Karpas-422 (cell line): ENCODE data around the gene SPAAR. TPM values are rescaled to one million over a fixed set of nuclear protein-coding genes. Genes with fewer than 3 reads are reported as not detected.

Source experiments
- DNase-seq: peaks from one replicate; pipeline ENCODE4 v3.0.0-alpha.2; 2015
- H2AFZ ChIP-seq: fragments of 200-600 bp; sonication (generic); 2 replicates; pipeline ENCODE4 v1.6.1; 2014; ENCODE audit warnings: antibody characterized with exemption, low read length, mixed read lengths
- H3K27ac ChIP-seq: fragments of 200-600 bp; sonication (generic); 2 replicates; pipeline ENCODE4 v1.5.1; 2014; ENCODE audit warnings: mild to moderate bottlenecking, low read length, moderate library complexity
- H3K27me3 ChIP-seq: fragments of 200-600 bp; sonication (generic); 2 replicates; pipeline ENCODE4 v1.6.1; 2014; ENCODE audit warnings: low read length, mixed read lengths
- H3K36me3 ChIP-seq: fragments of 200-600 bp; sonication (generic); 2 replicates; pipeline ENCODE4 v1.6.1; 2014; ENCODE audit warnings: low read length, mixed read lengths; ENCODE audit not compliant: insufficient read depth
- H3K4me1 ChIP-seq: fragments of 200-600 bp; sonication (generic); 2 replicates; pipeline ENCODE4 v1.6.1; 2014; ENCODE audit warnings: mild to moderate bottlenecking, low read length, mixed read lengths
- H3K4me2 ChIP-seq: fragments of 200-600 bp; sonication (generic); 2 replicates; pipeline ENCODE4 v1.6.1; 2014; ENCODE audit warnings: low read length, low read depth, mild to moderate bottlenecking; ENCODE audit not compliant: poor library complexity, severe bottlenecking
- H3K4me3 ChIP-seq: fragments of 200-600 bp; sonication (generic); 2 replicates; pipeline ENCODE4 v1.5.1; 2014; ENCODE audit warnings: mild to moderate bottlenecking, antibody characterized with exemption, low read length, mixed read lengths
- H3K79me2 ChIP-seq: fragments of 200-600 bp; sonication (generic); 2 replicates; pipeline ENCODE4 v1.6.1; 2014; ENCODE audit warnings: mild to moderate bottlenecking, low read length, mixed read lengths
- H3K9ac ChIP-seq: fragments of 200-600 bp; sonication (generic); 2 replicates; pipeline ENCODE4 v1.6.0; 2014; ENCODE audit warnings: low read length
- H3K9me2 ChIP-seq: fragments of 200-600 bp; sonication (generic), shearing (Covaris generic); replicated peaks from 2 replicates; pipeline ENCODE4 v1.6.0; 2014; ENCODE audit warnings: mild to moderate bottlenecking, low read length, moderate library complexity; ENCODE audit not compliant: insufficient read depth
- H3K9me3 ChIP-seq: fragments of 300-700, 200-600 bp; sonication (generic); 2 replicates; pipeline ENCODE4 v1.6.1; 2014; ENCODE audit warnings: low read length, mixed read lengths
- H4K20me1 ChIP-seq: fragments of 200-600 bp; sonication (generic); 2 replicates; pipeline ENCODE4 v1.6.1; 2014; ENCODE audit warnings: mild to moderate bottlenecking, antibody characterized with exemption, low read length, low read depth; ENCODE audit not compliant: insufficient read depth
- total RNA-seq: library from RNA; depleted of rRNA; stranded (reverse); fragments of >200 nt; shearing (Covaris generic); gene quantifications from 2 replicates; pipeline ENCODE4 v1.2.3, GENCODE V29; 2014; ENCODE audit warnings: low replicate concordance

The SPAAR gene
- total RNA-seq, 1 experiment from 2014 or later: not detected

- H4K20me1 ChIP-seq: no peaks in the 10 kb centered on the region
- H3K27me3 ChIP-seq: no peaks in the 10 kb centered on the region
- H3K79me2 ChIP-seq: no peaks in the 10 kb centered on the region
- no peaks in the 10 kb centered on the region for H3K36me3 ChIP-seq
- H3K9me3 ChIP-seq: no peaks in the 10 kb centered on the region
- no peak within 1 kb of the TSS for H3K4me2 ChIP-seq
- H3K4me1 ChIP-seq: no peaks in the 10 kb centered on the region
- H3K4me3 ChIP-seq: no peak within 1 kb of the TSS
- no peak within 1 kb of the TSS for H2AFZ ChIP-seq
- no peak for DNase-seq
- H3K9me2 ChIP-seq: no peaks in the 10 kb centered on the region
- no peak within 1 kb of the TSS for H3K27ac ChIP-seq
- no peak within 1 kb of the TSS for H3K9ac ChIP-seq
These were observed 3.2 kb upstream of the SPAAR start, which contains the start of gene HRCT1 for GRCh38 chr9:35905912-35906679. Gene HRCT1, plus strand, starts transcription at chr9:35906202. Its CDS starts 86 bp downstream, at chr9:35906288.

DNA sequence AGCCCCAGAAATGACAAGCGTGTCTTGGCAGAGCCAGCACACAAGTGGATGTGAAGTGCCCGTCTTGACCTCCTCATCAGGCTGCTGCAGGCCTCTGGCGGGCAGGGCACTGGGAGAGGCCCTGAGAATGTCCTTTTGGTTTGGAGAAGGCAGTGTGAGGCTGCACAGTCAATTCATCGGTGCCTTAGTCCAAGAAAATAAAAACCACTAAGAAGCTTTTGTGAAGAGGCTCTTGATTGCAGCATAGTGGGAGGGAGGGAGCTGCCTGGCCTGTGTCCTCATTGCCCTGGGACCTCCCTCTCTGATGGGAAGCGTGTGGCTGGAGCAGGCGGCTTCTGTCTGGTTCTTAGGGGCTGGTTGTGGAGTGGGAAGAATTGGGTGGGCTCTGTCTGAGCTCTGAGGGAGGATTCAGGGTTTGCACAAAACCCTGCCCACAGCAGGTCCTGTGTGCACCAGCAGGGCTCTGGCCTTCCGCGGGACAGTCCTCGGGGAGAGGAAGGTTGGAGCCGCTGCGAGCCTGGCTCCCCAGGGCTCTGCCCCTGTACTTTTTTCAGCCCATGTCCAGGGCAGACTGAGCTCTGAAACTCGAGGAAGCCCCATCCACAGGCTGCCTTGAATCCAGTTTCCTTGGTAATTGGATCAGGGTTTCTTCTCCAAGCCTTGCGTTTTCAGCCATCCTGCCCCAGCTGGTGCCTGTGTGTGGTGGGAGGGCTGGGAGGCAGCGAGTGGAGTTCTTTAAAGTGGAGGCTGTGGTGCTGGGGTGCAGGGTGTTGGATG, 2.2 kb upstream of the SPAAR start:
- Histone ChIP-seq H2AFZ (no peak overlapping the region), H3K4me2 (no peak overlapping the region)

GRCh38 chr9:35907711-35908503, 1.4 kb upstream of the SPAAR start:
- Histone ChIP-seq H3K27me3 (no peaks in the 10 kb centered on the region), H2AFZ (no peak overlapping the region), H3K4me2 (no peak overlapping the region), H3K9me2 (no peaks in the 10 kb centered on the region), H3K9ac (no peak overlapping the region), H3K9me3 (no peaks in the 10 kb centered on the region), H3K79me2 (no peaks in the 10 kb centered on the region), H3K4me3 (no peak overlapping the region), H3K36me3 (no peaks in the 10 kb centered on the region), H3K27ac (no peak overlapping the region), H3K4me1 (no peaks in the 10 kb centered on the region), H4K20me1 (no peaks in the 10 kb centered on the region)
- DNase-seq: no peak

More for the DNA sequence above, 2.2 kb upstream of the SPAAR start:
- Histone ChIP-seq H3K27ac (no peak overlapping the region), H3K4me3 (no peak overlapping the region), H3K36me3 (no peaks in the 10 kb centered on the region), H3K9me3 (no peaks in the 10 kb centered on the region), H3K4me1 (no peaks in the 10 kb centered on the region), H3K9me2 (no peaks in the 10 kb centered on the region), H3K79me2 (no peaks in the 10 kb centered on the region), H3K9ac (no peak overlapping the region), H3K27me3 (no peaks in the 10 kb centered on the region), H4K20me1 (no peaks in the 10 kb centered on the region)
- DNase-seq: no peak

- Histone ChIP-seq H3K27ac (no peak overlapping the region), H3K9me2 (no peaks in the 10 kb centered on the region), H4K20me1 (no peaks in the 10 kb centered on the region), H3K4me1 (no peaks in the 10 kb centered on the region), H3K79me2 (no peaks in the 10 kb centered on the region), H3K9ac (no peak overlapping the region), H3K4me2 (no peak overlapping the region), H3K4me3 (no peak overlapping the region), H3K27me3 (no peaks in the 10 kb centered on the region), H2AFZ (no peak overlapping the region), H3K36me3 (no peaks in the 10 kb centered on the region), H3K9me3 (no peaks in the 10 kb centered on the region)
- no peak for DNase-seq
These were observed 675 bp upstream of the SPAAR start for GRCh38 chr9:35908504-35909125.

DNA sequence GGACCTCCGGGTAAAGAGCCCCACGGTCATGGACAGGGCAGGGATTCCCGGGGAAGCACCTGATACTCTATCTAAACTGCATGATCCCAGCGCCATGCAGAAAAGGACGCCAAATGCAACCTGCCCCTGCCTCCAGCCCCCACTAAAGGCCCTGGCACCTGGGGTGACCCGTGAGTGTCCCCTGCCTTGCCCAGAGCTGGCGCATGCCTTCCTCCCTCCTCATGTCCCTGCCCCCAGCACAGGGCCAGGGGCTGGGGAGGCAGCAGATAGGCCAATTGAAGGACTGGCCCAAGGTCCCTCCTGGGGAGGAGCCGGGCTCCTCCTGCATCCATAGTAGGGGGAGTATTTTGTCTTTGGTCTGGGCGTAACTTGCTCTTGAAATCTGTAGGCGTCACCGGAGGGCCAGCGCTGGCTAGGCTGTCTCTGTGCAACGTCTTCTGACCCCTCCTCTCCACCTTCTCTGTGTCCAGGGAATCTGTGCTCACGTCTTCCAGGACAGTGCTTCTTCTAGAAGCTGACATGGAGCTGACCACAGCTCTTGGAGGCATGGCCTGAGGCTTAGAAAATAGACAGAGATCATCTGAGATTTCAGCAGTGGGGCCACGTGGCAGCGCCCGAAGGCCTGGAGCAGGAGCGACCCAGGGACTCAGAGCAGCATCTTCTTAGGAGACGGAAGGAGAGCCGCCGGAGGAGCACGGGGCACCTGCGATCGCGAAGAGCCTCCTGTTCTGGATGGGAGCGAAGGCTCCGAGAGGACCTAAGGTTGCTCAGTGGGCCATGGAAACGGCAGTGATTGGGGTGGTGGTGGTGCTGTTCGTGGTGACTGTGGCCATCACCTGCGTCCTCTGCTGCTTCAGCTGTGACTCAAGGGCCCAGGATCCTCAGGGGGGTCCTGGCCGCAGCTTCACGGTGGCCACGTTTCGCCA, 660 bp downstream of the SPAAR start:
- H3K4me1 ChIP-seq: no peaks in the 10 kb centered on the region
- no peak for DNase-seq
- no peak overlapping the region for H3K4me2 ChIP-seq
- H3K36me3 ChIP-seq: no peaks in the 10 kb centered on the region
- no peaks in the 10 kb centered on the region for H3K9me3 ChIP-seq
- no peaks in the 10 kb centered on the region for H3K27me3 ChIP-seq
- no peak overlapping the region for H2AFZ ChIP-seq
- H3K4me3 ChIP-seq: no peak overlapping the region
- no peaks in the 10 kb centered on the region for H3K9me2 ChIP-seq
- no peak overlapping the region for H3K9ac ChIP-seq
- H3K27ac ChIP-seq: no peak overlapping the region
- no peaks in the 10 kb centered on the region for H4K20me1 ChIP-seq
- H3K79me2 ChIP-seq: no peaks in the 10 kb centered on the region

DNA sequence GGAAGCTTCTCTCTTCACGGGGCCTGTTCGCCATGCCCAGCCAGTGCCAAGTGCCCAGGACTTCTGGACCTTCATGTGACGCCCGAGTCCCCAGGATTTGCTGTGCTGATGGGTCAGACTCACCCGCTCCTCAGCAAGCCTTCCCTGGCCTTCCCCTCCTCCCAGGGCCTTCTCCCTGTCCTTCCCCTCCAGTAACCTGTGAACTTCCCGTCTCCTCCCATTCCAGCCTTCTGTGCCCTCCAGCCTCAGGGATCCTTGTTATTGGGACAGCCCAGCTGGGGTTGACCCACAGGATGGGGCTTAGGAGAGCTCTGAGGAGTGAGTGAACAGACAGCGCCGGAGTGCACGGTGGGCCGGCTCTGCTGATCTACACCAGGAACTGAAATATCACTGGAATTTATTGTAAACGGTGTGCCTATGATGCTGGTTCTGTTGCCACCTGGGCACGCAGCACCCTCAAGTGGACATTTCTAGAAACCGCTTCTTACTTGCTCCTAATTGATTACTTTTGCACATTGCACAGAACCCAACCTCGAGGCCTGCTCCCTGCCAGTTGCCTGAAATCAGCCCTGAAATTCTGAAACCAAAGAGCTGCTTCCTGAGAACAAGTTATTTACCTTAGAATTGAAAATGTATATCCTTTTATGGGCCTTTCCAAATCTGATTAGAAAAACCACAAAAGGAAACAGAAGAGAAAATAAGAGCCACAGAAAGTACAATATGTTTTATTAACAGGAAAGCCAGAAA, 1.5 kb downstream of the SPAAR start:
- Histone ChIP-seq H3K9me2 (no peaks in the 10 kb centered on the region), H3K79me2 (no peaks in the 10 kb centered on the region), H3K4me2 (no peak overlapping the region), H3K27me3 (no peaks in the 10 kb centered on the region), H3K36me3 (no peaks in the 10 kb centered on the region), H4K20me1 (no peaks in the 10 kb centered on the region), H2AFZ (no peak overlapping the region), H3K4me1 (no peaks in the 10 kb centered on the region), H3K27ac (no peak overlapping the region), H3K4me3 (no peak overlapping the region), H3K9ac (no peak overlapping the region), H3K9me3 (no peaks in the 10 kb centered on the region)
- peak; percentile 69 for DNase-seq

GRCh38 chr9:35911690-35912089, 2.4 kb downstream of the SPAAR start:
- Histone ChIP-seq H3K36me3 (no peaks in the 10 kb centered on the region), H3K9me2 (no peaks in the 10 kb centered on the region), H3K27me3 (no peaks in the 10 kb centered on the region), H2AFZ (no peak overlapping the region), H3K9ac (no peak overlapping the region), H3K27ac (no peak overlapping the region), H3K4me3 (no peak overlapping the region), H3K4me2 (no peak overlapping the region), H3K79me2 (no peaks in the 10 kb centered on the region), H4K20me1 (no peaks in the 10 kb centered on the region), H3K4me1 (no peaks in the 10 kb centered on the region), H3K9me3 (no peaks in the 10 kb centered on the region)
- DNase-seq: no peak
